Psoas muscle (tissue), 8 donors: ENCODE data around the gene IGSF8. TPM values are rescaled to one million over a fixed set of nuclear protein-coding genes. Genes with fewer than 3 reads are reported as not detected.

Experiments used
- ATAC-seq, 4 donors: fragments of 200-7000 bp; cut with Tn5 transposase; one replicate each; pipeline ENCODE4 v1.9.1; 2020; ENCODE audit warnings: moderate library complexity in 3 of 4, mild to moderate bottlenecking in 2 of 4
- DNase-seq, 2 donors: peaks; one replicate each; pipeline ENCODE4 v3.0.0-alpha.2; 2020
- H3K27ac ChIP-seq: fragments of 200-600 bp; one replicate; pipeline ENCODE4 v1.8.0; 2022
- H3K27me3 ChIP-seq, 3 donors: fragments of 200-600 bp in 1 of 3; one replicate each; pipeline versions ENCODE4 v1.6.1 to v1.8.0; 2013 to 2022; ENCODE audit warnings: low read length in 2 of 3, mild to moderate bottlenecking in 2 of 3, moderate library complexity in 1 of 3; ENCODE audit not compliant: insufficient read depth in 3 of 3
- H3K36me3 ChIP-seq, 2 donors: fragments of 200-600 bp in 1 of 2; one replicate each; pipeline versions ENCODE4 v1.6.1 to v1.8.0; 2013 to 2022; ENCODE audit warnings: low read depth in 1 of 2, mild to moderate bottlenecking in 1 of 2, moderate library complexity in 1 of 2; ENCODE audit not compliant: insufficient read depth in 1 of 2
- H3K4me1 ChIP-seq: fragments of 200-600 bp; one replicate; pipeline ENCODE4 v1.8.0; 2022
- H3K4me3 ChIP-seq: fragments of 200-600 bp; one replicate; pipeline ENCODE4 v1.8.0; 2022; ENCODE audit warnings: mild to moderate bottlenecking
- H3K9me3 ChIP-seq: fragments of 200-600 bp; one replicate; pipeline ENCODE4 v1.8.0; 2022
- WGBS, 3 donors: extraction: QIAGEN DNeasy Blood & Tissue Kit; methylation state at CpG; one replicate each; pipeline versions ENCODE4 v1.1.6 to v1.1.7; 2013; 5-methylcytosine and 5-hydroxymethylcytosine counted together
- intact Hi-C, 2 donors: fragments of 100-400 bp; cut with DNase I; formaldehyde crosslinking; loops; one replicate each; pipeline versions ENCODE4 v1.11.0 to v1.14.2; 2022
- polyA plus RNA-seq, 3 donors: library from polyadenylated mRNA; stranded (reverse); fragments of 200-250 nt; gene quantifications; one replicate each; pipeline ENCODE4 v1.2.3, GENCODE V29; 2013
- total RNA-seq, 4 donors: library from RNA; stranded (reverse); fragmentation: NEBNext Ultra II Directional in 2 of 4; extraction: Animal tissue kit (Norgen Biotek cat#: 25700) in 2 of 4; gene quantifications; one replicate each; pipeline versions ENCODE4 v1.2.1 to v1.2.4, GENCODE V29; 2021 to 2023
- TF ChIP-seq, protein P1 (sequence below): fragments of 200-600 bp; IDR thresholded peaks from one replicate; pipeline ENCODE4 v1.8.0; 2022; ENCODE audit warnings: antibody characterized with exemption
- donor health status: healthy with polysubstance abuse.
- donor health status: DM: no; HTN: no; CAD: no; lungs with moderate emphysema.
- donor health status: Bipolar disorder and iron deficiency.
- donor health status: healthy.
- donor health status: DM: yes; HTN: yes; CAD: no.
- donor health status: DM: no; HTN: no; CAD: no.
- donor health status: DM: no; HTN: no; CAD: no.
- donor health status: DM: yes; HTN: yes; CAD: no.

Gene IGSF8
- total and polyA plus RNA-seq, 7 donors = 4.3 to 8.6 (median 6.4) TPM

- 53 to 75% (median 60%) methylated on average over 16 of the region's 16 CpGs for WGBS, 3 donors
- Histone ChIP-seq H3K4me1 (peaks cover 89% of the 10 kb centered on the region), H3K9me3 (no peaks in the 10 kb centered on the region), H3K27me3 (no peaks in the 10 kb centered on the region), H3K4me3 (peak overlapping the region; percentile 12), H3K36me3 (peaks cover 0 to 80% of the 10 kb centered on the region in 2 donors), H3K27ac (peak overlapping the region; percentile 98)
- intact Hi-C loops = no loop called here
- ATAC-seq (no peak), DNase-seq (no peak)
- TF ChIP-seq, protein P1, sequence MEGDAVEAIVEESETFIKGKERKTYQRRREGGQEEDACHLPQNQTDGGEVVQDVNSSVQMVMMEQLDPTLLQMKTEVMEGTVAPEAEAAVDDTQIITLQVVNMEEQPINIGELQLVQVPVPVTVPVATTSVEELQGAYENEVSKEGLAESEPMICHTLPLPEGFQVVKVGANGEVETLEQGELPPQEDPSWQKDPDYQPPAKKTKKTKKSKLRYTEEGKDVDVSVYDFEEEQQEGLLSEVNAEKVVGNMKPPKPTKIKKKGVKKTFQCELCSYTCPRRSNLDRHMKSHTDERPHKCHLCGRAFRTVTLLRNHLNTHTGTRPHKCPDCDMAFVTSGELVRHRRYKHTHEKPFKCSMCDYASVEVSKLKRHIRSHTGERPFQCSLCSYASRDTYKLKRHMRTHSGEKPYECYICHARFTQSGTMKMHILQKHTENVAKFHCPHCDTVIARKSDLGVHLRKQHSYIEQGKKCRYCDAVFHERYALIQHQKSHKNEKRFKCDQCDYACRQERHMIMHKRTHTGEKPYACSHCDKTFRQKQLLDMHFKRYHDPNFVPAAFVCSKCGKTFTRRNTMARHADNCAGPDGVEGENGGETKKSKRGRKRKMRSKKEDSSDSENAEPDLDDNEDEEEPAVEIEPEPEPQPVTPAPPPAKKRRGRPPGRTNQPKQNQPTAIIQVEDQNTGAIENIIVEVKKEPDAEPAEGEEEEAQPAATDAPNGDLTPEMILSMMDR = no peak
These were observed 24.6 kb upstream of the IGSF8 start for GRCh38 chr1:160122978-160123495.

DNA sequence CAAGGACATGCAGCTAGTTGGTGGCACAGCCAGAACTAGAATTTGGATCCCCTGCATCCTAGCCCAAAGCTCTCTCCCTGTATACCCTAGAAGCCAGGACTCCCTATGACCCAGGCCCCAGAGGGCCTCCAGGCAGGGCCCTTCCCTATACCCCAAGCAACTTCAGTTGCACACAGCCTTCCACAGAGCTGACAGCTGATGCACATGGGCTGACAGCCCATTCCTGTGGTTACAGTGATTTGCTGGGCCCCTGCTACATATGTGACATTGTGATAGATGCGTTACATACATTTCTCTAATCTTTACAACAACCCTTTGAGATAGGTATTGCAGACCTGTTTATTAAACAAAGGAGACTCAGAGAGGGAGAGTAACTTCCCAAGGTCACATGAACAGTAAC, 23.0 kb upstream of the IGSF8 start:
- ATAC-seq (no peak), DNase-seq (no peak)
- Histone ChIP-seq H3K27ac (peak overlapping the region; percentile 98), H3K27me3 (no peaks in the 10 kb centered on the region), H3K9me3 (no peaks in the 10 kb centered on the region), H3K36me3 (peaks cover 0 to 67% of the 10 kb centered on the region in 2 donors), H3K4me1 (peaks cover 74% of the 10 kb centered on the region), H3K4me3 (no peak overlapping the region)
- WGBS, 3 donors = 78 to 91% (median 81%) methylated on average over 1 of the region's 1 CpG
- TF ChIP-seq, protein P1 = no peak
- intact Hi-C loops = no loop called here

- Histone ChIP-seq H3K4me1 (peaks cover 68% of the 10 kb centered on the region), H3K4me3 (no peak overlapping the region), H3K27me3 (no peaks in the 10 kb centered on the region), H3K27ac (peak overlapping the region; percentile 98), H3K9me3 (no peaks in the 10 kb centered on the region), H3K36me3 (peaks cover 0 to 61% of the 10 kb centered on the region in 2 donors)
- intact Hi-C loops = no loop called here
- ATAC-seq (no peak), DNase-seq (no peak)
- TF ChIP-seq, protein P1 = no peak
- 69 to 81% (median 75%) methylated on average over 5 of the region's 5 CpGs for WGBS, 3 donors
These were observed 22.4 kb upstream of the IGSF8 start for GRCh38 chr1:160120797-160121196.

DNA sequence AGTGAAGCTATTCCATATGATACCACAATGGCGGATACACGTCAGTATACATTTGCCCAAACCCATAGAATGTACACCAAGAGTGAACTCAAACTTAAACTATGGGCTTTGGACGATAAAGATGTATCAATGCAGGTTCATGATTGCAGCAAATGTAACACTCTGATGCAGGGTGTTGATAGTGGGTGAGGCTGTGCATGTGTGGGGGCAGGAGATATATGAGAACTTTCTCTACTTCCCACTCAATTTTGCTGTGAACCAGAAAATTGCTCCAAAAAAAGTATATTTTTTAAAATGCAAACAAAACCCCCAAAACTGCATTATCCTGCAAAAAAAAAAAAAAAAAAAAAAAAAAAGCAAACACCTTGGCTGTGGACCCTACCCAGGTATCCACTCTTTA, 20.5 kb upstream of the IGSF8 start:
- no peak for ATAC-seq
- DNase-seq = no peak
- intact Hi-C loops = loop anchor here in 1 of 2 donors (5.0 kb wide), 1 partner anchor 73 kb away; the partner anchor contains the start of gene CASQ1
- Histone ChIP-seq H3K27ac (peak overlapping the region; percentile 98), H3K27me3 (no peaks in the 10 kb centered on the region), H3K4me1 (peaks cover 65% of the 10 kb centered on the region), H3K36me3 (peaks cover 0 to 46% of the 10 kb centered on the region in 2 donors), H3K9me3 (no peaks in the 10 kb centered on the region), H3K4me3 (peak overlapping the region; percentile 82)
- 55 to 82% (median 63%) methylated on average over 3 of the region's 3 CpGs for WGBS, 3 donors
- TF ChIP-seq, protein P1 = no peak
